ENCODE results near the gene OLFM1. TPM values are rescaled to one million over a fixed set of nuclear protein-coding genes. Genes with fewer than 3 reads are reported as not detected.

The OLFM1 gene
- total and polyA plus RNA-seq, 2 donors from 2014 or later: 2.9 to 33.7 TPM

DNA sequence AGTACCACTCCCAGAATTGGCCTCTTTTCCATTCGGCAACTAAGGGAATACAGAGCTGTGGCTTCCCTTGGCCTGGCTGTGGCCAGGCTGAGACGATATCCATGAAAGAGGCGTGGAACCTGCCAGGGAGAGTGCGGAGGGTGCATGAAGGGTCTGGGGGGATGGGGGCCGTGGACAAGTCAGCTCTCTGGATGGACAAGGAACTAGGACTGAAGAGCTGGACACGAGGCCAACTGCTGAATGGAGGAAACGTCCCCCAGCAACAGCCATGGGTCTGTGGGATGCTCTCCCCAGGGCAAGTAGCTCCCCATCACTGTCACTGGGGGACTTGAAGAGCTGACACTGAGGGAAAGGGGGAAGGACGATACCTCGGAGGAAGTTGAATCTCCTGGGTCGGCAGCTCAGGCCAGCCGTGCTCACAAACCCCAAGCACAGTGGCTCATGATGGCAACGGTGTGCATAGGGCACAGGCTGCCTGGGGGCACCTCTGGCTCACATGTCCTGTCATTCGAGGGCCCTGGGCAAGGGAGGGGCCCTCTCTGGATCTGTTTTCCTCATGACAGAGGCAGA is 4.1 kb upstream of the OLFM1 start:
- H3K9me3 ChIP-seq (ENCODE audit: control insufficient read depth in 2 of 3, insufficient read depth in 1 of 3, low read length in 3 of 3): no peaks in the 10 kb centered on the region
- peaks cover 0 to 4% (median 0%) of the 10 kb centered on the region in 3 donors for H3K4me1 ChIP-seq (ENCODE audit: control insufficient read depth in 2 of 3, insufficient read depth in 2 of 3, low read depth in 1 of 3, low read length in 3 of 3)
- no peak overlapping the region for H3K9ac ChIP-seq (ENCODE audit: low read length in 3 of 3)
- no peaks in the 10 kb centered on the region for H3K36me3 ChIP-seq (ENCODE audit: control insufficient read depth in 2 of 3, insufficient read depth in 3 of 3, low read length in 3 of 3)
- peak in 1 of 5 donors; percentile 35 for DNase-seq
- no peak for TF ChIP-seq CTCF (IDR thresholded peaks at IDR 0.05; ENCODE audit: borderline replicate concordance, extremely low read depth, insufficient read depth)
- FAIRE-seq: no peak
- H3K27ac ChIP-seq (ENCODE audit: low read depth in 2 of 2, low read length in 2 of 2): no peak overlapping the region
- intact Hi-C loops (cut with DNase I): loop anchor here (5.0 kb wide), 1 partner anchor 329 kb away; no protein-coding TSS in a partner anchor
- H3K27me3 ChIP-seq (ENCODE audit: control insufficient read depth, insufficient read depth, low read length): peaks cover 2% of the 10 kb centered on the region
- no peak overlapping the region for H3K4me3 ChIP-seq (ENCODE audit: low read length in 3 of 3)

- no peak for TF ChIP-seq CTCF (IDR thresholded peaks at IDR 0.05; ENCODE audit: borderline replicate concordance, extremely low read depth, insufficient read depth)
- peaks cover 2% of the 10 kb centered on the region for H3K27me3 ChIP-seq (ENCODE audit: control insufficient read depth, insufficient read depth, low read length)
- no peaks in the 10 kb centered on the region for H3K36me3 ChIP-seq (ENCODE audit: control insufficient read depth in 2 of 3, insufficient read depth in 3 of 3, low read length in 3 of 3)
- DNase-seq (peak in 2 of 5 donors; percentile 37 to 62), FAIRE-seq (no peak)
- H3K9me3 ChIP-seq (ENCODE audit: control insufficient read depth in 2 of 3, insufficient read depth in 1 of 3, low read length in 3 of 3): no peaks in the 10 kb centered on the region
- intact Hi-C loops (cut with DNase I): loop anchor here (5.0 kb wide), 1 partner anchor 328 kb away; no protein-coding TSS in a partner anchor
- H3K4me3 ChIP-seq (ENCODE audit: low read length in 3 of 3): no peak overlapping the region
- no peak overlapping the region for H3K27ac ChIP-seq (ENCODE audit: low read depth in 2 of 2, low read length in 2 of 2)
- H3K4me1 ChIP-seq (ENCODE audit: control insufficient read depth in 2 of 3, insufficient read depth in 2 of 3, low read depth in 1 of 3, low read length in 3 of 3): peaks cover 0 to 4% (median 0%) of the 10 kb centered on the region in 3 donors
- no peak overlapping the region for H3K9ac ChIP-seq (ENCODE audit: low read length in 3 of 3)
These were observed 3.6 kb upstream of the OLFM1 start for GRCh38 chr9:135083831-135084230.

DNA sequence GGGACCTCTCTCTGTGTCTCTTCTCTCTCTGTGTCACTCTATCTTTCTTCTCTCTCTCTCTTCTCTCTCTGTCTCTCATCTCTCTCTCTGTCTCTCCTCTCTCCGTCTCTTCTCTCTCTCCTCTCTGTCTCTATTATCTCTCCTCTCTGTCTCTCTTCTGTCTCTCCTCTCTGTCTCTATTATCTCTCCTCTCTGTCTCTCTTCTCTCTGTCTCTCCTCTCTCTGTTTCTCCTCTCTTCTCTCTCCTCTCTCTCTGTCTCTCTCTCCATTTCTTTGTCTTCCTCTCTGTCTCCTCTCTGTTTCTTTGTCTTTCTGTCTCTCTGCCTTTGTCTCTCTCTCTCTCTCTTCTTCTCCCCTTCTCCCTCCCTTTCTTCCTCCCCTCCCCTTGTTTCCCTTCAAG is 3.2 kb upstream of the OLFM1 start:
- no peak for DNase-seq
- TF ChIP-seq CTCF (IDR thresholded peaks at IDR 0.05; ENCODE audit: borderline replicate concordance, extremely low read depth, insufficient read depth): no peak
- peaks cover 4% of the 10 kb centered on the region for H3K27me3 ChIP-seq (ENCODE audit: control insufficient read depth, insufficient read depth, low read length)
- intact Hi-C loops (cut with DNase I): loop anchor here (5.0 kb wide), 1 partner anchor 328 kb away; no protein-coding TSS in a partner anchor
- no peak for FAIRE-seq
- no peaks in the 10 kb centered on the region for H3K36me3 ChIP-seq (ENCODE audit: control insufficient read depth in 2 of 3, insufficient read depth in 3 of 3, low read length in 3 of 3)
- no peak overlapping the region for H3K9ac ChIP-seq (ENCODE audit: low read length in 3 of 3)
- H3K4me3 ChIP-seq (ENCODE audit: low read length in 3 of 3): no peak overlapping the region
- no peaks in the 10 kb centered on the region for H3K9me3 ChIP-seq (ENCODE audit: control insufficient read depth in 2 of 3, insufficient read depth in 1 of 3, low read length in 3 of 3)
- H3K27ac ChIP-seq (ENCODE audit: low read depth in 2 of 2, low read length in 2 of 2): no peak overlapping the region
- peaks cover 0 to 4% (median 0%) of the 10 kb centered on the region in 3 donors for H3K4me1 ChIP-seq (ENCODE audit: control insufficient read depth in 2 of 3, insufficient read depth in 2 of 3, low read depth in 1 of 3, low read length in 3 of 3)

Data from kidney (tissue), 14 donors.